Mucosa of rectum (tissue), 2 donors: ENCODE data around the gene MEOX1.

Experiments
- H3K27ac ChIP-seq, 2 donors: one replicate each; pipeline ENCODE4 v1.7.0; 2013; ENCODE audit warnings: inconsistent platforms in 2 of 2, low read depth in 2 of 2, low read length in 2 of 2
- H3K27me3 ChIP-seq, 2 donors: one replicate each; pipeline ENCODE4 v1.7.0; 2013; ENCODE audit warnings: low read length in 2 of 2; ENCODE audit not compliant: control insufficient read depth in 2 of 2, insufficient read depth in 2 of 2
- H3K36me3 ChIP-seq, 2 donors: one replicate each; pipeline ENCODE4 v1.7.0; 2013; ENCODE audit warnings: low read length in 2 of 2; ENCODE audit not compliant: control insufficient read depth in 2 of 2, insufficient read depth in 2 of 2
- H3K4me1 ChIP-seq, 2 donors: one replicate each; pipeline ENCODE4 v1.7.0; 2013; ENCODE audit warnings: low read length in 2 of 2, mild to moderate bottlenecking in 1 of 2; ENCODE audit not compliant: control insufficient read depth in 2 of 2, insufficient read depth in 2 of 2
- H3K4me3 ChIP-seq, 2 donors: one replicate each; pipeline ENCODE4 v1.7.0; 2013; ENCODE audit warnings: low read length in 2 of 2
- H3K9ac ChIP-seq, 2 donors: one replicate each; pipeline ENCODE4 v1.7.0; 2013; ENCODE audit warnings: low read length in 2 of 2, low read depth in 1 of 2, mild to moderate bottlenecking in 1 of 2
- H3K9me3 ChIP-seq, 2 donors: one replicate each; pipeline ENCODE4 v1.7.0; 2013; ENCODE audit warnings: low read length in 2 of 2; ENCODE audit not compliant: control insufficient read depth in 2 of 2
- donor health status: healthy.
- donor health status: Normal muscosa, but diverticular disease.

Gene MEOX1

DNA sequence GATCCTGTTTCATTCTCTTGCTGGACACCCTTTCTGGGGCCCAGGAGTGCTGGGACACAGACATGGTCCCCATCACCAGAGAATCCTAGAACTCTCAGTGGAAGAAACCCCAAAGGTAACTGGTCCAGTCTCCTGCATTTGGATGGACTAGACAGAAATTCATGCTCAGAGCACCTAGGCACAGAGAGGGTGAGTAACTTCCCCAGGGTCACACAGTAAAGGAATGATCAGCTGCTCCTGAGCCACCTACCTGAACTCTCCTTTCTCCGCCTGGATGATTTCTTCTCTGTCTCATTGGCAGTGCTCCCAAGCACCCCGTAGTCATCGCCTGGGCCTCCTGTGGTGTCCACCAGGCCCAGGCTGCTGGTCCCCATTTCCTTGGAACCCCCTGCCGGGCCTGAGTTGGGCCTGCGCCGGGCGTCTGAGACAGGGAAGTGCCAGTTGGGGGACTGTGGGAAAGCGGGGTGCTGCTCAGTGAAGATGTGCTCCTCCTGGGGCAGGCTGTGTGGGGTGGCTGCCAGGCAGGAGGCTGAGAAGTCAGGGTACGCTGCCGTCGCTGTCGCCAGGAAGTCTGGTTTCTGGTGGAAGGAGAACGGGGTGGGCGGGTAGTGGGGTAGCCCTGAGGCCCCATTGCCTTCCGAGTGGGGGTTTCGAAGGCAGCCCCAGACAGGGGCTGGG lies 767 bp downstream of the MEOX1 start:
- no peak overlapping the region for H3K27ac ChIP-seq
- peak overlapping the region; percentile 10 to 15 for H3K4me3 ChIP-seq
- peak overlapping the region in 1 of 2 donors; percentile 24 for H3K9ac ChIP-seq
- H3K4me1 ChIP-seq: peaks cover 0 to 3% of the 10 kb centered on the region in 2 donors
- H3K27me3 ChIP-seq: peaks cover 0 to 4% of the 10 kb centered on the region in 2 donors
- H3K9me3 ChIP-seq: no peaks in the 10 kb centered on the region
- no peaks in the 10 kb centered on the region for H3K36me3 ChIP-seq

DNA sequence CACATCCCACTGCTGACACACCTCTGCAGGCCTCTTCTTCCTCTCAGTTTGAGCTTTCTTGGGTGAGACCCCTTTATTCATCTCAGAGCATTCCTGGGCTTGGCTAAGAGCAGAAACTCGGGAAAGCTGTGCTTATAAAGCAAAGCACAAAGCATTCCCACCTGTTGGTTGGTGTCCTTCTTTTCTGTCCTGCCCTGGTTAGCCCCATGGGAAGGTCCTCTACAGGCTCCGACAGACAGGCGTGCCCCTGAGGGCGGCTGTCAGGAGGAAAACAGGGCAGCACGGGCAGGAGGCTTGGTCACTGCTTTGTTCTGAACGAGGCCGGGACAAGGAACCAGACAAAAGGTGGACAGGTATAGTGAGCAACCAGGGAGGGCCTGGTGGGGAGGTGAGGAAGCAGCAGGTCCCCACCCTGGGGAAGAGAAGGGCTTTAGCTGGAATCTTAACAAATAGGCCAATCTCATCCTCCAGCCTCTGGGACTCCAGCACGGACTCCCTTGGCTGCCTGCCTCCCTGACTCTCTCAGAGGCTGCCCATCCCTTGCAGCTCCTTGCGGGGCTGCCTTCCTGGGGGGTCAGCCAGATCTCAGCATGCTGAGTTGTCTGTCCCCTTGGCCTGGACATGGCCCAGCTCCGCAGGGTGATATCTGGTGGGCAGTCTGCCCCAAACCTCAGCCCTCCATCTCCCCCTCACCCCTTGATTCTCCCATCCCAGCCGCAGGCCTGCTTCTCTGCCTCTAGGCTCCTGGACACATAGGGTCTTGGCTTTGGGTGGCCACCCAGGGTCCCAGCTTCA lies 1.7 kb downstream of the MEOX1 start:
- Histone ChIP-seq H3K27ac (no peak overlapping the region), H3K4me1 (peaks cover 0 to 3% of the 10 kb centered on the region in 2 donors), H3K36me3 (no peaks in the 10 kb centered on the region), H3K9me3 (no peaks in the 10 kb centered on the region), H3K27me3 (peaks cover 0 to 4% of the 10 kb centered on the region in 2 donors), H3K9ac (peak overlapping the region in 1 of 2 donors; percentile 24), H3K4me3 (no peak overlapping the region)

DNA sequence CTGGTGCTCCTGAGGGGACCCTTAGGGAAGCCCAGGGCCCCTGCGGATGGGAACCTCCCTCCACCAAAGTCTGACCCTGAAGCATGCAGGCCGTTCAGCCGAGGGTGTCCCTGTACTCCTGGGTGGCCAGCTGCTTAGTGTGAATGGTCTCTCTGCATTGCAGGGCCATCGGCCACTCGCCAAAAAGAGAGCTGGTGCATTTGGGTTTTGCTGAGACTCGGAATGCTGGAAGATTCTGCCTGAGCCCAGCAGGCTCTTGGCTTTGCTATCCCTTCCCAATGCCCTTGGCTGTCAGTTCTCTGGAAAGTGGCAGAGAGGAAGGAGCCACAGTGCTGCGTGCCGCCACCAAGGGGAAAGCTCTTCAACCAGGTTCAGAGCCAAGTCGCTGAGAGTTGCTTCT lies 2.8 kb downstream of the MEOX1 start:
- Histone ChIP-seq H3K9ac (no peak overlapping the region), H3K4me3 (no peak overlapping the region), H3K4me1 (peaks cover 0 to 3% of the 10 kb centered on the region in 2 donors), H3K27ac (no peak overlapping the region), H3K27me3 (peaks cover 0 to 4% of the 10 kb centered on the region in 2 donors), H3K9me3 (no peaks in the 10 kb centered on the region), H3K36me3 (no peaks in the 10 kb centered on the region)

DNA sequence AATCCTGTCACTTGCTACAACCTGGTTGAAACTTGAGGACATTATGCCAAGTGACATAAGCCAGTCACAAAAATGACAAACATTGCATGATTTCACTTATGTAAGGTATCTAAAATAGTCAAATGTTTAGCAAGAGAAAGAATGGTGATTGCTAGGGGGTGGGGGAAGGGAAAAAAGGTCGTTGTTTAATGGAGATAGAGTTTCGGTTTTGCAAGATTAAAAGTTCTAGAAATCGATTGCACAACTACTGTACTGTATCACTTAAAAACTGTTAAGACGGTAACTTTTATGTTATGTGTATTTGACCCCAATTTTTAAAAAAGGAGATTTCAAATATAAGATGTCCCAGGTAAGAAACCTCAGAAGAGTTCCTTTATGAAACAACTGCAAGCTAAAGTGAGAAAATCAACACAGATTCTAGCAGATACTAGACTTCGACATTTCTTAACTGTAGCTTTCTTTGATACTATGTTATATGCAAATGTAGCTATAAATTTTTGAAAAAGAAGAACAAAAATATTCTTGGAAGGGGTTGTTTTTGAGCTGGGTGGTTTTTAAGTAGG lies 5.9 kb downstream of the MEOX1 start:
- H3K27me3 ChIP-seq: peaks cover 0 to 2% of the 10 kb centered on the region in 2 donors
- H3K4me3 ChIP-seq: no peak overlapping the region
- no peaks in the 10 kb centered on the region for H3K36me3 ChIP-seq
- H3K9me3 ChIP-seq: no peaks in the 10 kb centered on the region
- no peak overlapping the region for H3K27ac ChIP-seq
- no peak overlapping the region for H3K9ac ChIP-seq
- no peaks in the 10 kb centered on the region for H3K4me1 ChIP-seq

DNA sequence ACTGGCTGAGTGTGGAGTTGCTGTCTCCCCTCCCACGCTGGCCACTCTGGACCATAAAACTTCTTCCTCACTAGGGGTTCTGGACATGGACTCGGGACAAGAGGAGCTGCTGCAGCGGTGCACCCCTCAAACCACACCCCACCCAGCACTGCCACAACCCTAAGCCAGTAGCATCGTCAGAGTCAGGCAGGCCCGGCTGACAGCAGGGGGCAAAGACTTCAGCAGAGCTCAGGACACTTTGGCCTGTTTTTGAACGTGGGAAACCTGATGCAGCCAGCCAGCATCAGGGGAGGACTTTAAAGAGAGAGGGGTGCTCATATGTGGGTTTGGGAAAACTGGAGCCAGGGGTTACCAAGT lies 9.6 kb downstream of the MEOX1 start:
- Histone ChIP-seq H3K4me3 (no peak overlapping the region), H3K27ac (no peak overlapping the region), H3K9ac (no peak overlapping the region), H3K36me3 (no peaks in the 10 kb centered on the region), H3K4me1 (no peaks in the 10 kb centered on the region), H3K9me3 (no peaks in the 10 kb centered on the region), H3K27me3 (peaks cover 0 to 5% of the 10 kb centered on the region in 2 donors)

DNA sequence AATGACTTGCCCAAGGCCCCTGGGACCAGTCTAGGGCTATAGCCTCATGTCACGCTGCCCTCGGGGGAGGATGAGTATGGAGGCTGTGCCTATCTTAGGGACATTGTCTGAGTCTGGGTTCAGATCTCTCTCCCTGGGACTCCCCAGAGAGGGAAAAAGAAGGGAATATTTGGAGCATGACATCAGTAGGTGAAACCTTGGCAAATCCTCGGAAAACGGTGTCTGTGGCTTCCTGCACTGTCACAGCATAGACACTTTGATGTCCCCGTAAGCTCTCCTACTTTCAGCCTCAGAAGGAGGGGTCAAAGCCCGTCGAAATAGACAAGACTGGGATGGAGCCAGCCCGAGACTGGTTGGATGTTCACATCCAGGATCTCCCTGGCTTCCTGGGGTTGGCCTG lies 11.3 kb downstream of the MEOX1 start:
- Histone ChIP-seq H3K36me3 (no peaks in the 10 kb centered on the region), H3K4me1 (peaks cover 0 to 3% of the 10 kb centered on the region in 2 donors), H3K27ac (no peak overlapping the region), H3K9ac (no peak overlapping the region), H3K4me3 (no peak overlapping the region), H3K9me3 (no peaks in the 10 kb centered on the region), H3K27me3 (peaks cover 5 to 9% of the 10 kb centered on the region in 2 donors)

DNA sequence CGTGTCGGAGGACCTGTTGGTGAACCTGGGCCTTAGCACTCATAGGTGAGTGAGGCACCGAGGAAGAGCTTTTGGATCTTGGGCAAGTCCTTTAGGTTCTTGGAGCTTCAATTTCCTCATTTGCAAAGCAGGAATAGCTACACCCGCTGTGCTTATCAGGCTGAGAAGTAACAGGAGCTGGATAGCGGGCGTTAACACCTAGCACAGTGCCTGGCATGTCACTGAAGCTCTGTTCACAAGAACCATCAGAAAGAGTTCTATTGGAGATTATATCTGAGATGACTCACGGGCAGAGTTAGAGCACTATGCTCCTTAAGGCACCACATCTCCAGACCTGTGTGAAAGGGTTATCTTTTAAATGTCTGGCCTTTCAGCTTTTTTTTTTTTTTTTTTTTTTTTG lies 12.8 kb downstream of the MEOX1 start:
- no peak overlapping the region for H3K9ac ChIP-seq
- peaks cover 0 to 3% of the 10 kb centered on the region in 2 donors for H3K4me1 ChIP-seq
- H3K27me3 ChIP-seq: peaks cover 5 to 9% of the 10 kb centered on the region in 2 donors
- H3K36me3 ChIP-seq: no peaks in the 10 kb centered on the region
- H3K9me3 ChIP-seq: no peaks in the 10 kb centered on the region
- H3K27ac ChIP-seq: no peak overlapping the region
- H3K4me3 ChIP-seq: no peak overlapping the region

DNA sequence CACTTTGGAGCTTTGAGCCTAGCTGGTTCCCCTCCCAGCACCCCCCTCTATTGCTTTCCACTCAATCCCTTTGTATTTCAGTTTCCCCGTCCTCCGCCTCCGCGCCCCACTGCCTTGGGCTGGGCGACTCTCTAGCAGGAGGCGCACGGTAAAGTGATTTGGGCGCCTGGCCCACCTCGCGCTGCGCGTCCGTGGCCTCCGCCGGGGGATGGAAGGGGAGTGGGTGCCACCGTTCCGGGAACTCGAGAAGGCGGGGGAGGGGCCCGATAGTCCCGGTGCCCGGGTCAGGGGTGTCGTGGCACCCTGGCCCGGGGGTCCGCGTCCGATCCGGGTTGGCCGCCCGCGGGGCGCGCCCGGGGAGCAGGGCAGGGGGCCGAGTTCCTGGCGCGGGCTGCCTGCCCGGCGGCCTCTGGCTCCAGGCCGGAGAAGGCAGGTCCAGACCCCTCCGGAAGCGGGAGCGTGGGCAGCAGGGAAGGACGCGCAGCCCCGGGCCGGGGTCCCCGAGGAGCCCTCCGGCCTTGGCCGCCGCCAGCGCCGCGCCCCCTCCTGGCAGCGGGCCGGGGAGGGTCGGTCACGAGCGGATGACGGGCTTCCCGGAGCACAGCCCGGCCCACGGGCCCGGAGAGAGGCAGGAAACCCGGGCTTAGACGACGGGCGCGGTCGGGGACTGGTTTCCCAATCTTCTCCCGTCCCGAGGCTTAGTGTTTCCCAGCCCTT lies 15.8 kb downstream of the MEOX1 start:
- Histone ChIP-seq H3K4me3 (peak overlapping the region; percentile 17 to 28), H3K27ac (peak overlapping the region; percentile 61 to 65), H3K4me1 (peaks cover 0 to 3% of the 10 kb centered on the region in 2 donors), H3K36me3 (no peaks in the 10 kb centered on the region), H3K9me3 (no peaks in the 10 kb centered on the region), H3K9ac (peak overlapping the region in 1 of 2 donors; percentile 39), H3K27me3 (peaks cover 5 to 9% of the 10 kb centered on the region in 2 donors)

DNA sequence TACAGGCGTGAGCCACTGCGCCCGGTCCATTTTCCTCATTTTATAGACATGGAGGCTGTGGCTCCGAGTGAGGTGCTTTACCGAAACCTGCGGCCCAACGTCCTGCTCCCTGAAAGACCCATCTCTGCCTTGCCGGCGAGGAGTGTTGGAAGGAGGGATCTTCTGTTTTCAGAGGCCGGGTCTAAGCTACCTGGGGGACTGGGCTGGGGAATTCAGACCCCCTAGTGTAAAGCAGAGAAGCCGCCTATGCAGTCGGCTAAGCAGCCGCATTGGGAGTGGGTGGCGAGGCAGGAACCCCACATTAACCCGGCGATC lies 16.3 kb downstream of the MEOX1 start:
- Histone ChIP-seq H3K4me3 (no peak overlapping the region), H3K36me3 (no peaks in the 10 kb centered on the region), H3K9ac (peak overlapping the region in 1 of 2 donors; percentile 39), H3K27me3 (peaks cover 5 to 9% of the 10 kb centered on the region in 2 donors), H3K9me3 (no peaks in the 10 kb centered on the region), H3K27ac (peak overlapping the region; percentile 61 to 65), H3K4me1 (peaks cover 0 to 3% of the 10 kb centered on the region in 2 donors)

DNA sequence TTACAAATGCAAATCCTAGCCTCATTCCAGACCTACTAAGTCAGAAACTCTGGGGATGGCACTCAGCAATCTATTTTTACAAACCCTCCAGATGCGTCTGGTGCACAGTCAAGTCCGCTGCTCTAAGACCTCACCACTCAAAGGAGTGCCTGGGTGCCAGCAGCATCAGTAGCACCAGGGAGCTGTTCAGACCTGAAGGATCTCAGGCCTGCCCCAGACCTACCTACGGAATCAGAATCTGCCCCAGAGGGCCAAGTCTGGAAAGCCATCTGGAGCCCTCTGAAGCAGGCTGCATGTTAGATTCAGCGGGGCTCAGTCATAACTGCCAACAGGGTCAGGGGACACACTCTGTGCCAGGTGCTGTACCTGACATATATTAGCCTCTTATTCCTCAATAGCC lies 17.6 kb downstream of the MEOX1 start:
- Histone ChIP-seq H3K27ac (no peak overlapping the region), H3K36me3 (no peaks in the 10 kb centered on the region), H3K4me1 (peaks cover 0 to 3% of the 10 kb centered on the region in 2 donors), H3K9ac (no peak overlapping the region), H3K9me3 (no peaks in the 10 kb centered on the region), H3K4me3 (no peak overlapping the region), H3K27me3 (peaks cover 5 to 9% of the 10 kb centered on the region in 2 donors)
